ENCODE measurements around the gene CDON. TPM values are rescaled to one million over a fixed set of nuclear protein-coding genes. Genes with fewer than 3 reads are reported as not detected.

Gene CDON
- total and polyA plus RNA-seq, 2 donors (not counting 1 experiment from before 2014, with no cell fraction given), result 0.01 TPM; not detected in 1

DNA sequence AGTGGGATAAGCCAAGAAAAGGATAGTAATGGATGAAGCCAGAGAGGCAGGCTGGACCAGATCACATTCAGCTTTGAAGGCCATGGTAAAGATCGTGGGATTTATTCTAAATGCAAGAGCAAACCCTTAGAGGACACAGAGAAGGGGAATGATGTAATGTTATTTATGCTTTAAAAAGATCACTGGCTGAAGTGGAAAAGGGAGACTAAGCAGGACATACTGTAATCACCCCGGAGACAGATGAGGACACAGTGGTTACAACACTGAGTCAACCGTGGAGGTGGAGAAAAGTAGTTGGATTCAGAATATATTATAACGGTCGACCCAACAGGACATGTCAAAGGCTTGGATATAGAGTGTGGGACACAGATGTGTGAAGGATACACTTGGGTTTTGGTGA, 38.5 kb downstream of the CDON start:
- H3K9me3 Mint-ChIP-seq (ENCODE audit: insufficient read depth), result no peaks in the 10 kb centered on the region
- no peaks in the 10 kb centered on the region for H3K27me3 ChIP-seq (replicated peaks in 1 of 4; ENCODE audit: control extremely low read depth in 1 of 4, control insufficient read depth in 3 of 4, insufficient read depth in 4 of 4, low read length in 3 of 4)
- no peak overlapping the region for H2AFZ ChIP-seq (ENCODE audit: insufficient read depth, low read depth, low read length, poor library complexity, severe bottlenecking)
- H3K4me3 Mint-ChIP-seq, result no peak overlapping the region
- H3K9me3 ChIP-seq (ENCODE audit: control extremely low read depth in 1 of 3, control insufficient read depth in 2 of 3, insufficient read depth in 1 of 3, low read length in 2 of 3), result no peaks in the 10 kb centered on the region
- CTCF ChIA-PET, result no interaction called here
- ATAC-seq (ENCODE audit: low read depth) (no peak), DNase-seq (no peak)
- H3K4me1 Mint-ChIP-seq, result no peaks in the 10 kb centered on the region
- no peaks in the 10 kb centered on the region for H4K20me1 ChIP-seq (ENCODE audit: control insufficient read depth, insufficient read depth, low read length, poor library complexity, severe bottlenecking)
- intact Hi-C loops (cut with micrococcal nuclease), result no loop called here
- POLR2A ChIA-PET, result no interaction called here
- no peak overlapping the region for H3K27ac Mint-ChIP-seq
- no peak overlapping the region for H3K4me2 ChIP-seq (replicated peaks; ENCODE audit: low read depth, low read length, poor library complexity, severe bottlenecking)
- no peaks in the 10 kb centered on the region for H3K79me2 ChIP-seq (ENCODE audit: control insufficient read depth, insufficient read depth, low read length)
- TF ChIP-seq EZH2 (IDR thresholded peaks at IDR 0.05; ENCODE audit: borderline replicate concordance, insufficient read depth, low read depth, low read length, poor library complexity, severe bottlenecking), result no peak
- TF ChIP-seq, protein P1, sequence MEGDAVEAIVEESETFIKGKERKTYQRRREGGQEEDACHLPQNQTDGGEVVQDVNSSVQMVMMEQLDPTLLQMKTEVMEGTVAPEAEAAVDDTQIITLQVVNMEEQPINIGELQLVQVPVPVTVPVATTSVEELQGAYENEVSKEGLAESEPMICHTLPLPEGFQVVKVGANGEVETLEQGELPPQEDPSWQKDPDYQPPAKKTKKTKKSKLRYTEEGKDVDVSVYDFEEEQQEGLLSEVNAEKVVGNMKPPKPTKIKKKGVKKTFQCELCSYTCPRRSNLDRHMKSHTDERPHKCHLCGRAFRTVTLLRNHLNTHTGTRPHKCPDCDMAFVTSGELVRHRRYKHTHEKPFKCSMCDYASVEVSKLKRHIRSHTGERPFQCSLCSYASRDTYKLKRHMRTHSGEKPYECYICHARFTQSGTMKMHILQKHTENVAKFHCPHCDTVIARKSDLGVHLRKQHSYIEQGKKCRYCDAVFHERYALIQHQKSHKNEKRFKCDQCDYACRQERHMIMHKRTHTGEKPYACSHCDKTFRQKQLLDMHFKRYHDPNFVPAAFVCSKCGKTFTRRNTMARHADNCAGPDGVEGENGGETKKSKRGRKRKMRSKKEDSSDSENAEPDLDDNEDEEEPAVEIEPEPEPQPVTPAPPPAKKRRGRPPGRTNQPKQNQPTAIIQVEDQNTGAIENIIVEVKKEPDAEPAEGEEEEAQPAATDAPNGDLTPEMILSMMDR (IDR thresholded peaks at IDR 0.05), result no peak
- H3K36me3 ChIP-seq (replicated peaks in 1 of 2; ENCODE audit: control extremely low read depth in 1 of 2, control insufficient read depth in 1 of 2, extremely low read depth in 1 of 2, insufficient read depth in 2 of 2, low read length in 1 of 2), result no peaks in the 10 kb centered on the region
- H3K4me3 ChIP-seq (ENCODE audit: control extremely low read depth in 1 of 5, extremely low read depth in 1 of 5, insufficient read depth in 1 of 5, low read depth in 2 of 5, low read length in 4 of 5), result no peak overlapping the region
- H3K4me1 ChIP-seq (ENCODE audit: control insufficient read depth in 2 of 2, insufficient read depth in 2 of 2, low read length in 2 of 2), result no peaks in the 10 kb centered on the region
- WGBS (ENCODE audit: insufficient coverage), result 91% methylated on average over 2 of the region's 5 CpGs
- no peak overlapping the region for H3K9ac ChIP-seq (ENCODE audit: low read length)
- peaks cover 5% of the 10 kb centered on the region for H3K27me3 Mint-ChIP-seq
- H3K27ac ChIP-seq (ENCODE audit: low read length in 2 of 2), result no peak overlapping the region

- Histone ChIP-seq H3K27ac (ENCODE audit: low read length in 2 of 2) (no peak overlapping the region), H2AFZ (ENCODE audit: insufficient read depth, low read depth, low read length, poor library complexity, severe bottlenecking) (no peak overlapping the region), H3K4me1 (ENCODE audit: control insufficient read depth in 2 of 2, insufficient read depth in 2 of 2, low read length in 2 of 2) (no peaks in the 10 kb centered on the region), H3K4me3 (ENCODE audit: control extremely low read depth in 1 of 5, extremely low read depth in 1 of 5, insufficient read depth in 1 of 5, low read depth in 2 of 5, low read length in 4 of 5) (no peak overlapping the region), H3K27me3 (replicated peaks in 1 of 4; ENCODE audit: control extremely low read depth in 1 of 4, control insufficient read depth in 3 of 4, insufficient read depth in 4 of 4, low read length in 3 of 4) (no peaks in the 10 kb centered on the region), H3K9ac (ENCODE audit: low read length) (no peak overlapping the region), H3K9me3 (ENCODE audit: control extremely low read depth in 1 of 3, control insufficient read depth in 2 of 3, insufficient read depth in 1 of 3, low read length in 2 of 3) (no peaks in the 10 kb centered on the region), H3K79me2 (ENCODE audit: control insufficient read depth, insufficient read depth, low read length) (no peaks in the 10 kb centered on the region), H3K36me3 (replicated peaks in 1 of 2; ENCODE audit: control extremely low read depth in 1 of 2, control insufficient read depth in 1 of 2, extremely low read depth in 1 of 2, insufficient read depth in 2 of 2, low read length in 1 of 2) (no peaks in the 10 kb centered on the region), H4K20me1 (ENCODE audit: control insufficient read depth, insufficient read depth, low read length, poor library complexity, severe bottlenecking) (no peaks in the 10 kb centered on the region), H3K4me2 (replicated peaks; ENCODE audit: low read depth, low read length, poor library complexity, severe bottlenecking) (no peak overlapping the region)
- intact Hi-C loops (cut with micrococcal nuclease), result no loop called here
- Mint-ChIP-seq H3K27me3 (peaks cover 12% of the 10 kb centered on the region), H3K4me1 (no peaks in the 10 kb centered on the region), H3K4me3 (no peak overlapping the region), H3K27ac (no peak overlapping the region), H3K9me3 (ENCODE audit: insufficient read depth) (no peaks in the 10 kb centered on the region)
- no peak for ATAC-seq (ENCODE audit: low read depth)
- TF ChIP-seq, protein P1 (IDR thresholded peaks at IDR 0.05), result no peak
- ChIA-PET CTCF (no interaction called here), POLR2A (no interaction called here)
- DNase-seq, result no peak
- WGBS (ENCODE audit: insufficient coverage), result no CpG with 5 or more reads among the region's 2 CpGs
Measured at GRCh38 chr11:126012852-126013251, 49.8 kb downstream of the CDON start.
